ENCODE measurements around the gene MRLN.

MRLN gene

GRCh38 chr10:59702347-59702746 lies 50.9 kb downstream of the MRLN start:
- DNase-seq, result no peak

DNA sequence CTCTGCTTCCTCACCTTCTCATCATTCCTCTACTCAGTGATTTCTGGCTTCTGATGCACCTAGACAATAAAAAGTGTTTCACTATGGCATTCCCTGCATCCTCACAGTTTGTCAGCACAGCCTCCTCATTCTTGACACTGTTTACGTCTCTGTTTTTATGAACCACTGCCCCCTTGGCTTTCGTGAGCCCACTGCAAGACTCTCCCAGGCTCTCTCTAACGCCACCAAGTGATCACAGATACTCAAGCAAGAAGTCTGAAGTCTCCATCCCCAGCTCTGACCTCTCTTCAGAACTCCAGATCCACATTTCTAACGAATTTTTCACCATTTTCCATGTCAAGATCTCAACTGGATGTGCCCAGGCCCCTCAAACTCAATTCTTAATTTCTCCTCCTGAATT lies 52.5 kb downstream of the MRLN start:
- no peak for DNase-seq

DNA sequence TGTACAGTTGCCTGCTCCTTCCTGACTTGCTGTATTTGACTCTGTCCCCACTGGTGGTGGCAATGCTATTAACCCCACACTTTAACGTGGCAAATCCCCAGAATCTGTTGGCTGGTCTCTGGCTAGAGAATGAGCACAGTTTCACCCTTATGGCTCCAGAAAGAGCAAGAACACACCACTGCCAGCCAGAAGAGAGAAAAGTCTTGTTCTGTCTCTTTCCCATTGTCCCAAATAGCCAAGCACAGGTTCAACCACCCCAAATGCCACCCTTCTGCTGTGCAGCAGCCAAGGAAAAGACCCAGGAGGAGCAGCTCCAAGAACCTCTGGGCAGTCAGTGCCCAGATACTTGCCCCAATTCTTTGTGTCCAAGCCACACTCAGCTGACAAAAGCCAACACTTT lies 54.9 kb downstream of the MRLN start:
- DNase-seq, result no peak

- no peak for DNase-seq
Observed at GRCh38 chr10:59695637-59696036, 57.6 kb downstream of the MRLN start.

DNA sequence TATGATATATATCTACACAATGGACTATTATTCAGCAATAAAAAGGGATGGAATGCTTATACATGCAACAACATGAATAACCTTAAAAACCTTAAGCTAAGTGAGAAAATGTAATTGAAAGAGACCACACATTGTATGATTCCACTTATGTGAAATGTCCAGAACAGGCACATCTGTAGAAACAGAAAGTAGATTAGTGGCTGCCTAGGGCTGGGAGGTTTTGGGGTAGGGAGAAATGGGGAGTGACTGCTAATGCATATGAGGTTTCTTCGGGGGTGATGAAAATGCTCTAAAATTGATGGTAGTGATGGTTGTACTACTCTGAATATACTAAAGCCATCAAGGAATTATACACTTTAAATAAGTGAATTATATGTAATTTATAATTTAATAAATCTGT lies 58.3 kb downstream of the MRLN start:
- no peak for DNase-seq

DNA sequence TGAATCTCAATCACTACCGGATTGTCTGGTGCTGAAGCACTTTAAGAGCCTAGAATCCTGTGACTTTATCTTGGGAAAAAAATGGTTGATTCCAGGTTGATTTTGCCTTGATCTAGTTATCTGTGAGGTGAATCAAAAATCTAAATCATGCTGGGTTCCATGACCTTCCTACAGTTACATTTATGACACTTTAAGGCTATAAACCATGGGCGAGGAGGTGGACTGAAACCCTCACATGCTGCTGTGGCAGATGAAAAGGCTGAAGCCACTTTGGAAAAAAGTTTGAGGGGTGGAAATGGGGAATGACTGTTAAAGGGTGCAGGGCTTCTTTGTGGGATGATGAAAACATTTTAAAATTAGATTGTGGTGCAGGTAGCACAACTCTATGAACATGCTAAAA lies 61.1 kb downstream of the MRLN start:
- no peak for DNase-seq

- no peak for DNase-seq
Observed at GRCh38 chr10:59688921-59689351, 64.3 kb downstream of the MRLN start.

DNA sequence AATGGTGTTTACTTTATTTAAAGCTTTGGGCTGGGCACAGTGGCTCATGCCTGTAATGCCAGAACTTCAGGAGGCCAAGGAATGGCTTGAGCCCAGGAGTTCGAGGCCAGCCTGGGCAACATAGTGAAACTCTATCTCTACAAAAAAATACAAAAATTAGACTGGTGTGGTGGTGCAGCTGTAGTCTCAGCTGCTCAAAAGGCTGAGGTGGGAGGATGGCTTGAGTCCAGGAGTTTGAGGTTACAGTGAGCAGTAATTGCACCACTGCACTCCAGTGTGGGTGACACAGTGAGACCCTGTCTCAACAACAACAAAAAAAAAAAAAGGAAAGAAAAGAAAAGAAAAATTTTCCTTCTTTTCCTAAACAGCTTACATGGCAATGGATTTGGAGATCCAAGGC lies 65.6 kb downstream of the MRLN start:
- no peak for DNase-seq

All from right forelimb (tissue), 1 donor.